CD4-positive, alpha-beta T cell treated with Interleukin-1 beta for 1 hour (primary cell): ENCODE data around the gene SLC34A3.

Experiments used
- DNase-seq, 2 donors: peaks; one replicate each; pipeline ENCODE4 v3.0.0-alpha.2; 2020 to 2022

The SLC34A3 gene

DNA sequence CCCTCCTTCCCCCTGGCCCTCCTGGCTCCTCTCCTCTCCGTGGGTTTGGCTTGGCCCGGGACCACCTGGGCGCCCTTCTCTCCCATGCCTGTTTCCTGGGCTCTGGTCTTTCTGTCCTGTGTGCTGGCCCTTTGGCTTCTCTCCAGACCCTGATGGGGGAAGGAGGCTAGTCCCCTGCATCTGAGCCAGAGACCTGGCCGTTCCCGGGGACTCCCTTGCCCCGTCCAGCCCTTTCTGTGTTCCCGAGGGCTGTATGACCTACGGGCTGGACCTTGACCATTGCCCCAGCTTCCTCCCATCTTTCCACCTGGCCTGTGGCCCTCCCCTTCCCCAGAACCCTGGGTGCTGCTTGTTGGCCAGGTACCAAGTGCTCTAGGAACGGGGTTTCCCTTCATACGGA is 32.8 kb downstream of the SLC34A3 start:
- no peak for DNase-seq

DNA sequence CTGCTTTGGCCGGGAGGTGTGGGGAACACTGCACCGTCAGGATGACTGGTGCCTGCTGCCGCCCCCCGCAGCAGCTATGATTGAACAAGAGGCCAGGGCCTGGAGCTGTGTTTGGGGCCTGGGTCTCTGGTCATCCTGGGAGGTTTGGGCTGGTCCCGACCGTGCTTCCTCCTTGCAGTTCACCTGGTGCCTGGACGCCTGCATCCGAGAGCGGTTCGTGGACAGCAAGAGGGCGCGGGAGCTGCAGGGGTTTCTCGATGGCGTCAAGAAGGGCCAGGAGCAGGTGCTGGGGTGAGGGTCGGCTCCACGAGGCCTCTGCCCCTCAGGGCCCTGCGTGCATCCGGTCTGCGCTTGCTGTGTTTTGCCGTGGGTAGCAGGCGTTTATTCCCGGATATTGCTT is 33.4 kb downstream of the SLC34A3 start:
- no peak for DNase-seq

- no peak for DNase-seq
Measured at GRCh38 chr9:137265496-137266161, 34.9 kb downstream of the SLC34A3 start.

GRCh38 chr9:137266162-137266527 is 35.4 kb downstream of the SLC34A3 start:
- no peak for DNase-seq

GRCh38 chr9:137266585-137267453 is 36.1 kb downstream of the SLC34A3 start:
- DNase-seq: no peak

DNA sequence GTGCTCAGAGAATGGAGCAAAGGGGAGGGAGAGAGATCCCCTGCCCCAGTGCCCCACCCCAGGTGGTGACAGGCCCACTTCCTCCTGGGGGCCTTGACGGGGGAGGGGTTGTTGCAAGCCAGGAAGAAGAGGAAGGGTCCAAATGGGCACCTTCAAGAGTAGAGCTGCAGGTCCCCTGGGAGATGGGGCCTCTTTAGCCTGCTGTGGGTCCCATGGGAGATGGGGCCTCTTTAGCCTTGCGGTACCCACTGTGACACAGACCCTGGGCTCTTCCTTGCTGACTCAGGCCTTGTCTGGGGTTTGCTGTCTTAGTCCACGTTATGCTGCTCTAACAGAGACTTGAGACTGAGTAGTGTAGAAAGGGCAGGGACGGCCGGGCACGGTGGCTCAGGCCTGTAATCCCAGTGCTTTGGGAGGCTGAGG is 37.2 kb downstream of the SLC34A3 start:
- no peak for DNase-seq

DNA sequence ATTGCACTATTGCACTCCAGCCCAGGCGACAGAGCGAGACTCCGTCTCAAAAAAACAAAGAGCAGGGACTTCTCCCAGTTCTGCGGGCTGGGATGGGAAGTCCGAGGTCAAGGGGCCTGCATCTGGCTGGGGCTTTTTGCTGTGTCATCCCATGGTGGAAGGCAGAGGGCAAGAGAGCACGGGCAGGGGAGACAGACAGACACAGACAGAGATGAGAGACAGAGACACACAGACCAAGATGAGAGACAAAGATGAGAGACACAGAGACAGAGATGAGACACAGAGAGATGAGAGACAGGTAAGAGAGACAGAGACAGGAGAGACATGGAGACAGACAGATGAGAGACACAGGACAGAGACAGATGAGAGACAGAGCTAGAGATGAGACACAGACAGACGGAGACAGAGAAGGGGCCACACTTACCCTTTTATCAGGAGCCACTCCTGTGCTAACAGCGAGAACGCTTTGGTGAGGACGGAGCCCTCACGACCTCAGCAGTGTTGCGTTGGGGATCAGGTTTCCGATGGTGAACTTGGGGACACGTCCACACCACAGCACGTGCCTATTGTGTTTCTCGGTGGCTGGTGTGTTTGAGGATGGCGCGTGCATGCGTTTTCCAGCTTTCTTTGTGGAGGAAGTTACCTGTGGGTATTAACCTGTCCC is 38.0 kb downstream of the SLC34A3 start:
- no peak for DNase-seq

DNA sequence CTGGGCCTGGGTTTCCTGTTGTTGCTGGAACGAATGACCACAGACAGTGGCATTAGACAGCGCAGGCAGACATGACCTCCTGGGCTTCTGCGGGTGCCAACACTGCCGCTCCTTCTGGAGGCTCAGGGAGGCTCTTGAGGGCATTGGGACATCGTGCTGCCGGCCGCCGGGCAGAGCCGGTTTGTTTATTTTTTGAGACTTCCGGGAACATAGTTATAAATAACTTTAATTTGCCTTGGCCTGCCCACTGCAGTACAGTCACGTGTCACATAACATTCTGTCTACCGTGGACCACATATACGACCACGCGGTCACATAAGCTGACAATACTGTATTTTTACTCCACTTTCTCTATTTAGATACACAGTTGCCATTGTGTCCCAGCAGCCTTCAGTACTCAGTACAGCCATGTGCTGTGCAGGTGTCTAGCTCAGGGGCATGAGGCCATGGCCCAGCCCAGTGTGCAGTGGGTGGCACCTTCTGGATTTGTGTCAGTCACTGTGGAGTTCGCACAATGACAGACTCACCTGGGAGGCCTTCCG is 38.6 kb downstream of the SLC34A3 start:
- DNase-seq: no peak

DNA sequence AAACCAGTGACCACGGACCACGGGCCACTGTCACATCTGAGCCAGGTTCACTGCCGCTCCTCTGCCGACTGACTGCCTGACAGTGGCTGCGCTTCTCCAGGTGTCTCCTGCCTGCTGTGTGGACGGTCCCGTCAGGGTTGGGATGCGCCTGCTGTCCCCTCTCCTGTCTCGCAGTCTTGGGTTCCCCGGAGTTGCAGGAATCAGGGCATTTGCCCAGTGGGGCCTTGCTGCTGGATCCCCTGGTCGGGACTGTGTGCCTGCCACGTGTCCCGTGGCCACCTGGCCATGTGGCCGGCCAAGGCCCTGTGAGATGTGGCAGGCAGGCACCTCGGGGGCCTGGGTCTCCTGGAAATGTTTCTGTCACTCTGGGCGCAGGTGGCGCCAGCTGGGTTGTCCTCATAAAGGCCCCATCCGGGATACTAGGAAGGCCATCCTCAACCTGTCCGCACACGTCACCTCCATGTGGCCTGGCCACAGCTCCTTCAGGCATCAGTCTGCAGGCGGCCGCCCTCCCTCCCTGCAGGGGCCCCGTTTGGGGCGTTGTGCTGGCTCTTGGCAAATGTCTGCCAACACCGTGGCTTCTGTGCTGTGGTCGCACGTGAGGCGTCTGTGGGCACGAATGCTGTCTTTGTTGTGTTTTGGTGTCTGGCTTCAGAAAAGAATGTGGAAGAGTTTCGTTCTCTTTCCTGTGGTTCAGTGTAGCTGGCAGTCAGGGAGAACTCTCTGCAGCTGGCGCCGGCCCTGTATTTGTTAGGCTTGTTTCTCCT is 40.4 kb downstream of the SLC34A3 start:
- peak in 1 of 2 donors; percentile 27 for DNase-seq

- no peak for DNase-seq
Measured at GRCh38 chr9:137271696-137272076, 41.0 kb downstream of the SLC34A3 start.

GRCh38 chr9:137272241-137273094 is 41.8 kb downstream of the SLC34A3 start:
- DNase-seq: no peak

DNA sequence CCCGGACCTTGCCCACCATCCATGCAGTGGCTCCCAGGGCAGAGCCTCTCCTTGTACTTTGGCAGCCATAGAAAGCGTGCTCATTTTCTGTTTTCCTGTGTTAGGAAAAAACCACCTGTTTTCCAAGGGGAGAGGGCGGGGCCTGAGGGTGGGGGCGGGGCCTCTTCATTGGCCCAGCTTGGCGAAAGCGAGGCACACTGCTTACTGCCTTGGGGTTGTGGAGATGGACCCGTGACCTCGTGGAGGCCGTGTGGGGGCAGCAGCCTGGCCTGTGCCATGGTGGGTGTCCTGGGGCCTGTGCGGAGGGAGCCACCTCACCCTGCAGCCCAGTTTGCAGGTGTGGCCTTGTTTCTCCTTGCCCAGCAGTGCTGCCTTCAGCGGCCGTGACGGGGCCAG is 42.4 kb downstream of the SLC34A3 start:
- DNase-seq: no peak

- DNase-seq: no peak
Measured at GRCh38 chr9:137273611-137274320, 43.1 kb downstream of the SLC34A3 start.

GRCh38 chr9:137275203-137275587 is 44.5 kb downstream of the SLC34A3 start:
- no peak for DNase-seq

- no peak for DNase-seq
Measured at GRCh38 chr9:137275588-137276472, 45.1 kb downstream of the SLC34A3 start.

- peak in 1 of 2 donors; percentile 11 for DNase-seq
Measured at GRCh38 chr9:137276473-137277328, 46.0 kb downstream of the SLC34A3 start.

DNA sequence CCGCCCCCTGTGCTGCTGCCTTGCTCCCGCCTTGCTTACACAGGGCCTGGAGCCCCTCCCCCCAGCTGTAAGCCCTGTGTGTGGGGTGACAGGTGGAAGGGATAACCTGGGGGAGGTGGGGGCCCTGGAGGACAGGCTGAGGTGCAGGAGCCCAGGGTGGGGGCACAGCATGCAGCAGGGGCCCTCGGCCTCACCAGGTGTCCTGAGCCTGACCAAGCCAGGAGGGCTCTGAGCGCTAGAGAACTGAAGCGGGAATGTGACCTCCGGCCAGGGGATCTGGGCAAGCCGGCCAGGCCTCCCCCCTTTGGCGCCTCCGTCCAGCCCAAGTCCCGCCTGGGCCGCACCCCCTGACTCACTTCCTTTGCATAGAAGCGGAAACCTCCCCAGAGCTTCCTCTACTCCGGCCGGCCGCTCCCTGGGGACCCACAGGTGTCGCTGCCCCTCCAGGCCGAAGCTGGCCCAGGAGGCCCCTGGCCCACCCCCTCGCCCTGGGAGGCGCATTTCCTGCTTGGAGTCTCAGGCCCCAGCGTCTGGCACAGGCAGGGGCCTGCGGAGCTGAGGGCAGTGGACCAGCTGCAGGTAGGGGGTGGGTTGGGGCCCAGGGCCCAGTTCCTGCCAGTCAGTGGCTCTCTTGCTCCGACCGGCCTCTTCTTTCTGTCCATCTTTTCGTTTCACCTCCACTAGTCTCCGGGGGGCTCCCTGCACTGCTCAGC is 46.8 kb downstream of the SLC34A3 start, which contains the start of gene TOR4A:
Gene TOR4A (plus strand): TSS at position 398 of the 713 bp plus-strand sequence. CDS start 964 bp downstream, outside the sequence.
- DNase-seq: peak; percentile 17 to 70

DNA sequence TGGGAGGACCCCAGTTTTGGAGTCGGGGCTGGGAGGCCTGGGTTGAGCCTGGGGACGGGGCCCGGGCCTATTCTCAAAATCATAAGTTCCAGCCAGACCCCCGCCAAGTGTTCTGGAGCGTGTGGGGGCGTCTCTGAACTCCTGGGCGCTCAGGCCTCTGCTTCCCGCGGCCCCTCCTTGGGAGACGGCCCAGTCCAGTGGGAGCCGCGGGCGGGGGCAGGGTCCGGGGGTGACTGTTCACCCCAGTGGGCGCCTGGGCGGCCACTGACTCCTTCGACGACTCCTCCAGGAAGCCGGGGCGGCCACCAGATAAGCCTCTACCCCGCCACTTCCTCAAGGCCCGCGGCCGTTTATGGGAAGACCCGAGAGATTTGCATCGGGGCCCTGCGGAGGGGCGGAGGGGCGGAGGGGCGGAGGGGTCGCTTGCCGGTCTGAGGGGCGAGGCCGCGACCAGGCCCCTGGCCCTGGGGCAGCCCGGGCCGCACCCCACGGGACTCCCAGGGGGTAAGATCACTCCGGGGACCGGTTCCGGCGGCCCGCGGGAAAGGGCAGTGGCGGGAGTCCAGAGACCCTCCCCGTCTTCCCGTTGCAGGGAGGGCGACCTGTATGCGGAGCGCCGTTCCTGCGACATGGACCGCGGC is 47.5 kb downstream of the SLC34A3 start:
- peak in 1 of 2 donors; percentile 19 for DNase-seq
